ENCODE results near the gene TENM4. TPM values are rescaled to one million over a fixed set of nuclear protein-coding genes. Genes with fewer than 3 reads are reported as not detected.

TENM4 gene
- total RNA-seq, 1 experiment from 2014 or later: 25.0 TPM

DNA sequence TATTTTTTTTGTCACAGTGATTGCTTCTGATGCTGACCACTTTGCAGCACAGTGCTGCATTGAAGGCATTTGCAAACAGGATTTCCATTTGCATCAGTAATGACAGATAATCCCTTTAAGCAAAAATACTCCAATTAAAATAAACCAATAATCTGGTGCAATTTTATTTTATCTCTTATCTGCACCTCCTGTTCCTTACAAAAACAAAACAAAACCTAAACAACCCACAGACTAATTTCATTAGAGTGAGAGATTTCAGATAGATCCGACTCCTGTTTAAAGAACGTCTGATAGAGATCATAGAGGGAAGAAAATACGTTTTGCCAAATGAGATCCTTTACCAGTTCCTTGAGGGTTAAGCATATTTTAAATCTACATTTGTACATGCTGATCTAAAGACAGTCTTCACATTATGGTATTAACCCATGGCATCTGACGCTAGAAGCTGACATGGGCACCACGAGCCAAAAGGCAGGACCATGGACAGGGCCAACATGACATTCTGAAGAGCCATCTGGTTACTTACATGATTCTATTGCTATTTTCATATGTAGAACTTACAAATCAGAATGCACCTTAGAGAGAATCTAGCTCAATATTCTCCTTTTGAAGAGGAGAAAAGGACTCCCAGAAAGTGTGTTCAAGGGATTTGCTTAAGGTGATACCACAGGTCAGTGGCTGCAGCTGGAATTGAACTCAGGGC lies 580.0 kb downstream of the TENM4 start:
- peaks cover 8% of the 10 kb centered on the region for H3K4me1 Mint-ChIP-seq
- H3K36me3 Mint-ChIP-seq: no peaks in the 10 kb centered on the region
- H3K4me3 Mint-ChIP-seq: no peak overlapping the region
- ChIA-PET CTCF (no interaction called here), POLR2A (no interaction called here)
- TF ChIP-seq SMAD4 (CRISPR knock-in tag; IDR thresholded peaks at IDR 0.05) (peak; percentile 57; the same call in 1 of the 2 replicates), JAZF1 (CRISPR knock-in tag; IDR thresholded peaks at IDR 0.05) (no peak)
- TF ChIP-seq, protein P1, sequence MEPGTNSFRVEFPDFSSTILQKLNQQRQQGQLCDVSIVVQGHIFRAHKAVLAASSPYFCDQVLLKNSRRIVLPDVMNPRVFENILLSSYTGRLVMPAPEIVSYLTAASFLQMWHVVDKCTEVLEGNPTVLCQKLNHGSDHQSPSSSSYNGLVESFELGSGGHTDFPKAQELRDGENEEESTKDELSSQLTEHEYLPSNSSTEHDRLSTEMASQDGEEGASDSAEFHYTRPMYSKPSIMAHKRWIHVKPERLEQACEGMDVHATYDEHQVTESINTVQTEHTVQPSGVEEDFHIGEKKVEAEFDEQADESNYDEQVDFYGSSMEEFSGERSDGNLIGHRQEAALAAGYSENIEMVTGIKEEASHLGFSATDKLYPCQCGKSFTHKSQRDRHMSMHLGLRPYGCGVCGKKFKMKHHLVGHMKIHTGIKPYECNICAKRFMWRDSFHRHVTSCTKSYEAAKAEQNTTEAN (CRISPR knock-in tag; IDR thresholded peaks at IDR 0.05): 0 out of 2 replicates have a peak, but pooled peaks have one; percentile 23
- TF ChIP-seq, protein P2, sequence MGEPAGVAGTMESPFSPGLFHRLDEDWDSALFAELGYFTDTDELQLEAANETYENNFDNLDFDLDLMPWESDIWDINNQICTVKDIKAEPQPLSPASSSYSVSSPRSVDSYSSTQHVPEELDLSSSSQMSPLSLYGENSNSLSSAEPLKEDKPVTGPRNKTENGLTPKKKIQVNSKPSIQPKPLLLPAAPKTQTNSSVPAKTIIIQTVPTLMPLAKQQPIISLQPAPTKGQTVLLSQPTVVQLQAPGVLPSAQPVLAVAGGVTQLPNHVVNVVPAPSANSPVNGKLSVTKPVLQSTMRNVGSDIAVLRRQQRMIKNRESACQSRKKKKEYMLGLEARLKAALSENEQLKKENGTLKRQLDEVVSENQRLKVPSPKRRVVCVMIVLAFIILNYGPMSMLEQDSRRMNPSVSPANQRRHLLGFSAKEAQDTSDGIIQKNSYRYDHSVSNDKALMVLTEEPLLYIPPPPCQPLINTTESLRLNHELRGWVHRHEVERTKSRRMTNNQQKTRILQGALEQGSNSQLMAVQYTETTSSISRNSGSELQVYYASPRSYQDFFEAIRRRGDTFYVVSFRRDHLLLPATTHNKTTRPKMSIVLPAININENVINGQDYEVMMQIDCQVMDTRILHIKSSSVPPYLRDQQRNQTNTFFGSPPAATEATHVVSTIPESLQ (CRISPR knock-in tag; IDR thresholded peaks at IDR 0.05): no peak
- no peak; the same call in 1 of the 2 replicates for ATAC-seq
- H3K9me3 Mint-ChIP-seq: no peaks in the 10 kb centered on the region
- peak; percentile 51 for DNase-seq (ENCODE audit: low spot score)
- H3K27me3 Mint-ChIP-seq (ENCODE audit: low read depth): no peaks in the 10 kb centered on the region
- H3K27ac Mint-ChIP-seq: no peak overlapping the region

DNA sequence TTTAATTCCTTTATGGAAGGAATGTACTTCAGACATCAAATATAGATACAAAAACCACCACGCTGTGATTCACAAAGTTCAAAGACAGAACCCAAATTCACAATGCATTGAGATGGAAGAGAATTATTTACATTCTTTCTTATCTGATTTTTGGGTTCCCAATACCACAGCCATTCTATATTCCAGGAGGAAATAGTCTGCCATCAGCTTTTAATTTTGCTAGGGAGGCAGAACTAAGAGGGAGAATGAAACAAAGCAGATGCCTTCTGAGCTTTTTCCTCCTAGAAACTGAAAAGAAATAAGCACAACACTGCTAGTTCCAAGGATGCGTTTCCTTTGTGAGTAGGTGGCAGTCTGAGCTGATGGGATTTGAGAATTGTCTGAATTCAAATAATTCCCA lies 583.1 kb downstream of the TENM4 start:
- ChIA-PET POLR2A (no interaction called here), CTCF (interaction anchor here (1.0 kb wide), 1 partner anchor 11 kb away, joined by 3 read pairs; no protein-coding TSS in a partner anchor)
- H3K4me1 Mint-ChIP-seq: peaks cover 3% of the 10 kb centered on the region
- no peaks in the 10 kb centered on the region for H3K36me3 Mint-ChIP-seq
- no peak for DNase-seq (ENCODE audit: low spot score)
- H3K27ac Mint-ChIP-seq: no peak overlapping the region
- no peaks in the 10 kb centered on the region for H3K27me3 Mint-ChIP-seq (ENCODE audit: low read depth)
- H3K4me3 Mint-ChIP-seq: no peak overlapping the region
- ATAC-seq: no peak
- H3K9me3 Mint-ChIP-seq: no peaks in the 10 kb centered on the region
- TF ChIP-seq, protein P3, sequence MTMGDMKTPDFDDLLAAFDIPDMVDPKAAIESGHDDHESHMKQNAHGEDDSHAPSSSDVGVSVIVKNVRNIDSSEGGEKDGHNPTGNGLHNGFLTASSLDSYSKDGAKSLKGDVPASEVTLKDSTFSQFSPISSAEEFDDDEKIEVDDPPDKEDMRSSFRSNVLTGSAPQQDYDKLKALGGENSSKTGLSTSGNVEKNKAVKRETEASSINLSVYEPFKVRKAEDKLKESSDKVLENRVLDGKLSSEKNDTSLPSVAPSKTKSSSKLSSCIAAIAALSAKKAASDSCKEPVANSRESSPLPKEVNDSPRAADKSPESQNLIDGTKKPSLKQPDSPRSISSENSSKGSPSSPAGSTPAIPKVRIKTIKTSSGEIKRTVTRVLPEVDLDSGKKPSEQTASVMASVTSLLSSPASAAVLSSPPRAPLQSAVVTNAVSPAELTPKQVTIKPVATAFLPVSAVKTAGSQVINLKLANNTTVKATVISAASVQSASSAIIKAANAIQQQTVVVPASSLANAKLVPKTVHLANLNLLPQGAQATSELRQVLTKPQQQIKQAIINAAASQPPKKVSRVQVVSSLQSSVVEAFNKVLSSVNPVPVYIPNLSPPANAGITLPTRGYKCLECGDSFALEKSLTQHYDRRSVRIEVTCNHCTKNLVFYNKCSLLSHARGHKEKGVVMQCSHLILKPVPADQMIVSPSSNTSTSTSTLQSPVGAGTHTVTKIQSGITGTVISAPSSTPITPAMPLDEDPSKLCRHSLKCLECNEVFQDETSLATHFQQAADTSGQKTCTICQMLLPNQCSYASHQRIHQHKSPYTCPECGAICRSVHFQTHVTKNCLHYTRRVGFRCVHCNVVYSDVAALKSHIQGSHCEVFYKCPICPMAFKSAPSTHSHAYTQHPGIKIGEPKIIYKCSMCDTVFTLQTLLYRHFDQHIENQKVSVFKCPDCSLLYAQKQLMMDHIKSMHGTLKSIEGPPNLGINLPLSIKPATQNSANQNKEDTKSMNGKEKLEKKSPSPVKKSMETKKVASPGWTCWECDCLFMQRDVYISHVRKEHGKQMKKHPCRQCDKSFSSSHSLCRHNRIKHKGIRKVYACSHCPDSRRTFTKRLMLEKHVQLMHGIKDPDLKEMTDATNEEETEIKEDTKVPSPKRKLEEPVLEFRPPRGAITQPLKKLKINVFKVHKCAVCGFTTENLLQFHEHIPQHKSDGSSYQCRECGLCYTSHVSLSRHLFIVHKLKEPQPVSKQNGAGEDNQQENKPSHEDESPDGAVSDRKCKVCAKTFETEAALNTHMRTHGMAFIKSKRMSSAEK (CRISPR knock-in tag; IDR thresholded peaks at IDR 0.05; ENCODE audit: borderline replicate concordance): no peak
- TF ChIP-seq NFE2L1 (CRISPR knock-in tag; IDR thresholded peaks at IDR 0.05) (no peak), ESRRA (CRISPR knock-in tag; IDR thresholded peaks at IDR 0.05; ENCODE audit: borderline replicate concordance) (no peak), RELA (CRISPR knock-in tag; IDR thresholded peaks at IDR 0.05; ENCODE audit: borderline replicate concordance) (no peak), ATF1 (CRISPR knock-in tag; IDR thresholded peaks at IDR 0.05) (no peak), NR3C1 (CRISPR knock-in tag; conservative IDR thresholded peaks at IDR 0.05; ENCODE audit: low read depth) (no peak), SMAD4 (CRISPR knock-in tag; IDR thresholded peaks at IDR 0.05) (no peak), HMGA2 (CRISPR knock-in tag; IDR thresholded peaks at IDR 0.05) (no peak), ZNF671 (CRISPR knock-in tag; IDR thresholded peaks at IDR 0.05) (no peak), TCF7 (CRISPR knock-in tag; IDR thresholded peaks at IDR 0.05; ENCODE audit: low read depth) (no peak)
- TF ChIP-seq, protein P4, sequence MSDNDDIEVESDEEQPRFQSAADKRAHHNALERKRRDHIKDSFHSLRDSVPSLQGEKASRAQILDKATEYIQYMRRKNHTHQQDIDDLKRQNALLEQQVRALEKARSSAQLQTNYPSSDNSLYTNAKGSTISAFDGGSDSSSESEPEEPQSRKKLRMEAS (CRISPR knock-in tag; IDR thresholded peaks at IDR 0.05): no peak
- TF ChIP-seq, protein P5, sequence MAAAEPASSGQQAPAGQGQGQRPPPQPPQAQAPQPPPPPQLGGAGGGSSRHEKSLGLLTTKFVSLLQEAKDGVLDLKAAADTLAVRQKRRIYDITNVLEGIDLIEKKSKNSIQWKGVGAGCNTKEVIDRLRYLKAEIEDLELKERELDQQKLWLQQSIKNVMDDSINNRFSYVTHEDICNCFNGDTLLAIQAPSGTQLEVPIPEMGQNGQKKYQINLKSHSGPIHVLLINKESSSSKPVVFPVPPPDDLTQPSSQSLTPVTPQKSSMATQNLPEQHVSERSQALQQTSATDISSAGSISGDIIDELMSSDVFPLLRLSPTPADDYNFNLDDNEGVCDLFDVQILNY (CRISPR knock-in tag; IDR thresholded peaks at IDR 0.05): no peak
- TF ChIP-seq, protein P6, sequence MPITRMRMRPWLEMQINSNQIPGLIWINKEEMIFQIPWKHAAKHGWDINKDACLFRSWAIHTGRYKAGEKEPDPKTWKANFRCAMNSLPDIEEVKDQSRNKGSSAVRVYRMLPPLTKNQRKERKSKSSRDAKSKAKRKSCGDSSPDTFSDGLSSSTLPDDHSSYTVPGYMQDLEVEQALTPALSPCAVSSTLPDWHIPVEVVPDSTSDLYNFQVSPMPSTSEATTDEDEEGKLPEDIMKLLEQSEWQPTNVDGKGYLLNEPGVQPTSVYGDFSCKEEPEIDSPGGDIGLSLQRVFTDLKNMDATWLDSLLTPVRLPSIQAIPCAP (CRISPR knock-in tag; IDR thresholded peaks at IDR 0.05): no peak
- TF ChIP-seq, protein P7, sequence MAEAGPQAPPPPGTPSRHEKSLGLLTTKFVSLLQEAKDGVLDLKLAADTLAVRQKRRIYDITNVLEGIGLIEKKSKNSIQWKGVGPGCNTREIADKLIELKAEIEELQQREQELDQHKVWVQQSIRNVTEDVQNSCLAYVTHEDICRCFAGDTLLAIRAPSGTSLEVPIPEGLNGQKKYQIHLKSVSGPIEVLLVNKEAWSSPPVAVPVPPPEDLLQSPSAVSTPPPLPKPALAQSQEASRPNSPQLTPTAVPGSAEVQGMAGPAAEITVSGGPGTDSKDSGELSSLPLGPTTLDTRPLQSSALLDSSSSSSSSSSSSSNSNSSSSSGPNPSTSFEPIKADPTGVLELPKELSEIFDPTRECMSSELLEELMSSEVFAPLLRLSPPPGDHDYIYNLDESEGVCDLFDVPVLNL (CRISPR knock-in tag; IDR thresholded peaks at IDR 0.05; ENCODE audit: borderline replicate concordance, low read depth): no peak
- TF ChIP-seq, protein P8, sequence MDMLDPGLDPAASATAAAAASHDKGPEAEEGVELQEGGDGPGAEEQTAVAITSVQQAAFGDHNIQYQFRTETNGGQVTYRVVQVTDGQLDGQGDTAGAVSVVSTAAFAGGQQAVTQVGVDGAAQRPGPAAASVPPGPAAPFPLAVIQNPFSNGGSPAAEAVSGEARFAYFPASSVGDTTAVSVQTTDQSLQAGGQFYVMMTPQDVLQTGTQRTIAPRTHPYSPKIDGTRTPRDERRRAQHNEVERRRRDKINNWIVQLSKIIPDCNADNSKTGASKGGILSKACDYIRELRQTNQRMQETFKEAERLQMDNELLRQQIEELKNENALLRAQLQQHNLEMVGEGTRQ (CRISPR knock-in tag; IDR thresholded peaks at IDR 0.05): no peak
- TF ChIP-seq, protein P9, sequence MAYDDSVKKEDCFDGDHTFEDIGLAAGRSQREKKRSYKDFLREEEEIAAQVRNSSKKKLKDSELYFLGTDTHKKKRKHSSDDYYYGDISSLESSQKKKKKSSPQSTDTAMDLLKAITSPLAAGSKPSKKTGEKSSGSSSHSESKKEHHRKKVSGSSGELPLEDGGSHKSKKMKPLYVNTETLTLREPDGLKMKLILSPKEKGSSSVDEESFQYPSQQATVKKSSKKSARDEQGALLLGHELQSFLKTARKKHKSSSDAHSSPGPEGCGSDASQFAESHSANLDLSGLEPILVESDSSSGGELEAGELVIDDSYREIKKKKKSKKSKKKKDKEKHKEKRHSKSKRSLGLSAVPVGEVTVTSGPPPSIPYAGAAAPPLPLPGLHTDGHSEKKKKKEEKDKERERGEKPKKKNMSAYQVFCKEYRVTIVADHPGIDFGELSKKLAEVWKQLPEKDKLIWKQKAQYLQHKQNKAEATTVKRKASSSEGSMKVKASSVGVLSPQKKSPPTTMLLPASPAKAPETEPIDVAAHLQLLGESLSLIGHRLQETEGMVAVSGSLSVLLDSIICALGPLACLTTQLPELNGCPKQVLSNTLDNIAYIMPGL (CRISPR knock-in tag; IDR thresholded peaks at IDR 0.05): no peak

All from WTC11 (cell line).